Epithelial cell of umbilical artery (primary cell): ENCODE measurements around the gene MSH5. TPM values are rescaled to one million over a fixed set of nuclear protein-coding genes. Genes with fewer than 3 reads are reported as not detected.

Experiments
- total RNA-seq: library from RNA; depleted of rRNA; stranded (reverse); fragments of >200 nt; gene quantifications from 2 replicates; pipeline ENCODE4 v1.2.3, GENCODE V29; 2014

The MSH5 gene
- total RNA-seq, 1 donor from 2014 or later: 7.1 TPM

Other genes with a start within 250 kb of the MSH5 start
- gene MICB, start 241.9 kb upstream of the MSH5 start, total RNA-seq: 23.4 and 50.3 TPM in 2 replicates
- gene MCCD1, start 211.0 kb upstream of the MSH5 start, total RNA-seq: not detected in 2 replicates
- gene DDX39B, start 198.0 kb upstream of the MSH5 start, total RNA-seq: 354 and 456 TPM in 2 replicates
- gene ATP6V1G2, start 193.4 kb upstream of the MSH5 start, total RNA-seq: 0.97 and 2.0 TPM in 2 replicates
- gene NFKBIL1, start 192.4 kb upstream of the MSH5 start, total RNA-seq: 25.3 and 26.9 TPM in 2 replicates
- not detected in 2 replicates for gene LTA, start 167.7 kb upstream of the MSH5 start, total RNA-seq
- under 0.01 TPM in 1 of 2 replicates, not detected in the other for gene TNF, start 164.4 kb upstream of the MSH5 start, total RNA-seq
- gene LTB, start 157.6 kb upstream of the MSH5 start, total RNA-seq: 3.2 and 6.7 TPM in 2 replicates
- 0.32 TPM in 1 of 2 replicates, not detected in the other for gene LST1, start 153.7 kb upstream of the MSH5 start, total RNA-seq
- not detected in 2 replicates for gene NCR3, start 147.0 kb upstream of the MSH5 start, total RNA-seq
- not detected in 2 replicates for gene AIF1, start 124.8 kb upstream of the MSH5 start, total RNA-seq
- gene PRRC2A, start 119.3 kb upstream of the MSH5 start, total RNA-seq: 22.2 and 24.0 TPM in 2 replicates
- gene BAG6, start 87.3 kb upstream of the MSH5 start, total RNA-seq: 90.4 and 110 TPM in 2 replicates
- gene APOM, start 84.1 kb upstream of the MSH5 start, total RNA-seq: 0.30 TPM in 1 of 2 replicates, not detected in the other
- 18.8 and 21.1 TPM in 2 replicates for gene C6orf47, start 79.2 kb upstream of the MSH5 start, total RNA-seq
- 10.2 and 10.7 TPM in 2 replicates for gene GPANK1, start 75.0 kb upstream of the MSH5 start, total RNA-seq
- 84.3 and 95.2 TPM in 2 replicates for gene CSNK2B, start 73.9 kb upstream of the MSH5 start, total RNA-seq
- gene LY6G5B, start 70.0 kb upstream of the MSH5 start, total RNA-seq: 0.97 and 1.7 TPM in 2 replicates
- gene LY6G5C, start 58.9 kb upstream of the MSH5 start, total RNA-seq: under 0.01 and 2.7 TPM in 2 replicates
- gene ABHD16A, start 36.7 kb upstream of the MSH5 start, total RNA-seq: 41.3 and 51.1 TPM in 2 replicates
- gene LY6G6F, start 33.1 kb upstream of the MSH5 start, total RNA-seq: not detected in 2 replicates
- gene LY6G6D, start 24.7 kb upstream of the MSH5 start, total RNA-seq: not detected in 2 replicates
- not detected in 2 replicates for gene LY6G6C, start 18.3 kb upstream of the MSH5 start, total RNA-seq
- gene MPIG6B, start 16.6 kb upstream of the MSH5 start, total RNA-seq: not detected in 2 replicates
- 68.5 and 79.6 TPM in 2 replicates for gene DDAH2, start 10.7 kb upstream of the MSH5 start, total RNA-seq
- gene CLIC1, start 3.5 kb upstream of the MSH5 start, total RNA-seq: 865 and 1,138 TPM in 2 replicates
- gene SAPCD1, start 22.7 kb downstream of the MSH5 start, total RNA-seq: 0.65 TPM in 1 of 2 replicates, not detected in the other
- gene VWA7, start 37.3 kb downstream of the MSH5 start, total RNA-seq: not detected in 2 replicates
- gene VARS1, start 55.7 kb downstream of the MSH5 start, total RNA-seq: 50.3 and 57.1 TPM in 2 replicates
- gene LSM2, start 67.0 kb downstream of the MSH5 start, total RNA-seq: 57.2 and 65.0 TPM in 2 replicates
- gene HSPA1L, start 75.3 kb downstream of the MSH5 start, total RNA-seq: 0.76 and 0.97 TPM in 2 replicates
- 43.5 and 61.9 TPM in 2 replicates for gene HSPA1A, start 75.5 kb downstream of the MSH5 start, total RNA-seq
- 60.1 and 104 TPM in 2 replicates for gene HSPA1B, start 87.7 kb downstream of the MSH5 start, total RNA-seq
- gene NEU1, start 122.8 kb downstream of the MSH5 start, total RNA-seq: 58.1 and 93.8 TPM in 2 replicates
- gene SLC44A4, start 139.0 kb downstream of the MSH5 start, total RNA-seq: 0.15 and 0.32 TPM in 2 replicates
- 36.4 and 43.8 TPM in 2 replicates for gene EHMT2, start 157.7 kb downstream of the MSH5 start, total RNA-seq
- 2.6 and 2.9 TPM in 2 replicates for gene ZBTB12, start 162.1 kb downstream of the MSH5 start, total RNA-seq
- gene C2, start 187.7 kb downstream of the MSH5 start, total RNA-seq: not detected in 2 replicates
- 1.3 and 7.9 TPM in 2 replicates for gene CFB, start 206.1 kb downstream of the MSH5 start, total RNA-seq
- gene NELFE, start 219.0 kb downstream of the MSH5 start, total RNA-seq: 118 and 128 TPM in 2 replicates
- gene SKIC2, start 219.2 kb downstream of the MSH5 start, total RNA-seq: 33.7 and 49.4 TPM in 2 replicates
- gene DXO, start 232.1 kb downstream of the MSH5 start, total RNA-seq: 10.6 and 12.7 TPM in 2 replicates
- gene C4A, start 242.1 kb downstream of the MSH5 start, total RNA-seq: 0.65 and 0.91 TPM in 2 replicates